CD14-positive monocyte (primary cell): ENCODE measurements around the gene TPST1. TPM values are rescaled to one million over a fixed set of nuclear protein-coding genes. Genes with fewer than 3 reads are reported as not detected.

Source experiments
- DNase-seq, 3 donors: peaks; one replicate each; pipeline ENCODE4 v3.0.0-alpha.2; 2011 to 2022
- H2AFZ ChIP-seq: 2 replicates; pipeline ENCODE4 v1.6.0; 2012; ENCODE audit warnings: mild to moderate bottlenecking, low read depth, low read length, inconsistent platforms; ENCODE audit not compliant: insufficient read depth, poor library complexity, severe bottlenecking
- H3K27ac ChIP-seq, 2 donors: 1 replicate in 1 of 2; 2 replicates in 1 of 2; pipeline ENCODE4 v1.5.1; 2012 to 2013; ENCODE audit warnings: low read length in 2 of 2, control low read depth in 1 of 2, inconsistent platforms in 1 of 2, low read depth in 1 of 2, mild to moderate bottlenecking in 1 of 2
- H3K27me3 ChIP-seq, 2 donors: one replicate each; pipeline versions ENCODE4 v1.6.0 to v1.6.1; 2011 to 2013; ENCODE audit warnings: low read length in 2 of 2; ENCODE audit not compliant: control insufficient read depth in 2 of 2, insufficient read depth in 2 of 2
- H3K36me3 ChIP-seq, 2 donors: replicated peaks in 1 of 2; 1 replicate in 1 of 2; 2 replicates in 1 of 2; pipeline versions ENCODE4 v1.5.1 to v1.6.1; 2012 to 2013; ENCODE audit warnings: low read length in 2 of 2, control low read depth in 1 of 2, inconsistent platforms in 1 of 2, mild to moderate bottlenecking in 1 of 2; ENCODE audit not compliant: insufficient read depth in 2 of 2, control insufficient read depth in 1 of 2
- H3K4me1 ChIP-seq, 2 donors: 1 replicate in 1 of 2; 2 replicates in 1 of 2; pipeline versions ENCODE4 v1.5.1 to v1.6.1; 2012 to 2013; ENCODE audit warnings: low read length in 2 of 2, control low read depth in 1 of 2, inconsistent platforms in 1 of 2, mild to moderate bottlenecking in 1 of 2, moderate library complexity in 1 of 2; ENCODE audit not compliant: insufficient read depth in 2 of 2, control insufficient read depth in 1 of 2
- H3K4me2 ChIP-seq: replicated peaks from 2 replicates; pipeline ENCODE3; 2012; ENCODE audit warnings: low read length, moderate library complexity, mild to moderate bottlenecking; ENCODE audit not compliant: poor library complexity, severe bottlenecking; ENCODE audit errors: extremely low read depth
- H3K4me3 ChIP-seq, 3 experiments: fragments of 200-600 bp in 1 of 3; sonication (generic) in 1 of 3; replicated peaks in 1 of 3; 1 replicate in 2 of 3; 2 replicates in 1 of 3; pipeline ENCODE4 v1.5.1; 2011 to 2013; ENCODE audit warnings: low read length in 3 of 3, mild to moderate bottlenecking in 3 of 3, control low read depth in 2 of 3, low read depth in 2 of 3, inconsistent platforms in 1 of 3, moderate library complexity in 1 of 3
- H3K79me2 ChIP-seq: 2 replicates; pipeline ENCODE4 v1.6.0; 2012; ENCODE audit warnings: mild to moderate bottlenecking, control low read depth, inconsistent platforms, low read length, moderate library complexity; ENCODE audit not compliant: insufficient read depth
- H3K9ac ChIP-seq: 2 replicates; pipeline ENCODE4 v1.6.0; 2017; ENCODE audit warnings: low read length, mild to moderate bottlenecking; ENCODE audit not compliant: insufficient read depth, poor library complexity, severe bottlenecking
- H3K9me3 ChIP-seq, 2 donors: replicated peaks in 1 of 2; 1 replicate in 1 of 2; 2 replicates in 1 of 2; pipeline versions ENCODE4 v1.5.1 to v1.6.1; 2012 to 2013; ENCODE audit warnings: low read length in 2 of 2, control low read depth in 1 of 2; ENCODE audit not compliant: control insufficient read depth in 1 of 2, insufficient read depth in 1 of 2
- H4K20me1 ChIP-seq: 2 replicates; pipeline ENCODE4 v1.6.0; 2012; ENCODE audit warnings: mild to moderate bottlenecking, low read length, control low read depth, moderate library complexity; ENCODE audit not compliant: insufficient read depth
- H3K27ac Mint-ChIP-seq, 7 donors: one replicate each; pipeline ENCODE4 v1.8.0; 2020; ENCODE audit warnings: mild to moderate bottlenecking in 7 of 7, mixed read lengths in 7 of 7, moderate library complexity in 6 of 7, inconsistent platforms in 2 of 7
- H3K27me3 Mint-ChIP-seq, 3 donors: one replicate each; pipeline ENCODE4 v1.8.0; 2021 to 2022; ENCODE audit warnings: low read depth in 3 of 3, mild to moderate bottlenecking in 3 of 3, mixed read lengths in 3 of 3, moderate library complexity in 3 of 3, inconsistent platforms in 1 of 3
- H3K36me3 Mint-ChIP-seq, 2 donors: one replicate each; pipeline ENCODE4 v1.8.0; 2020; ENCODE audit warnings: mixed read lengths in 2 of 2, inconsistent platforms in 1 of 2, mild to moderate bottlenecking in 1 of 2
- H3K4me1 Mint-ChIP-seq: one replicate; pipeline ENCODE4 v1.8.0; 2020; ENCODE audit warnings: mild to moderate bottlenecking, mixed read lengths
- H3K4me3 Mint-ChIP-seq, 2 donors: one replicate each; pipeline ENCODE4 v1.8.0; 2020; ENCODE audit warnings: mild to moderate bottlenecking in 2 of 2, mixed read lengths in 2 of 2, moderate library complexity in 1 of 2
- H3K9me3 Mint-ChIP-seq, 7 donors: one replicate each; pipeline ENCODE4 v1.8.0; 2020 to 2022; ENCODE audit warnings: mixed read lengths in 7 of 7, mild to moderate bottlenecking in 6 of 7, moderate library complexity in 6 of 7, inconsistent platforms in 2 of 7
- CTCF ChIP-seq: fragments of 200-600 bp; IDR thresholded peaks from one replicate; pipeline ENCODE4 v1.8.0; 2022; ENCODE audit warnings: antibody characterized with exemption, mild to moderate bottlenecking
- WGBS: methylation state at CpG from one replicate; pipeline ENCODE4 v1.1.5; 2013; ENCODE audit warnings: missing lambda C conversion rate; ENCODE audit not compliant: insufficient coverage; 5-methylcytosine and 5-hydroxymethylcytosine counted together
- intact Hi-C, 2 donors: fragments of 100-400 bp; cut with micrococcal nuclease; formaldehyde crosslinking; loops; one replicate each; pipeline versions ENCODE4 v1.15.0 to v1.15.1; 2023
- polyA plus RNA-seq, 3 donors: library from polyadenylated mRNA; depleted of rRNA in 1 of 3; unstranded in 2 of 3; stranded (reverse) in 1 of 3; fragments of 300-500 nt in 2 of 3; fragments of >200 nt in 1 of 3; fragmentation: Illumina TruSeq in 2 of 3; gene quantifications; 1 replicate in 2 of 3; 2 replicates in 1 of 3; pipeline ENCODE4 v1.2.3, GENCODE V29; 2012 to 2021

The TPST1 gene
- polyA plus RNA-seq, 3 donors = 0.54 to 4.8 (median 4.2) TPM

- no peak overlapping the region for H3K4me3 ChIP-seq
- no peak overlapping the region for H3K27ac Mint-ChIP-seq
- H3K9me3 ChIP-seq = no peaks in the 10 kb centered on the region
- no peaks in the 10 kb centered on the region for H3K36me3 ChIP-seq
- no peak overlapping the region for H3K4me3 Mint-ChIP-seq
- H3K9me3 Mint-ChIP-seq = peaks cover 0 to 3% (median 2%) of the 10 kb centered on the region in 7 donors
- H3K4me1 ChIP-seq = peaks cover 15% of the 10 kb centered on the region in 2 donors
- H2AFZ ChIP-seq = no peak overlapping the region
- H3K79me2 ChIP-seq = no peaks in the 10 kb centered on the region
- no peaks in the 10 kb centered on the region for H3K36me3 Mint-ChIP-seq
- 100% methylated on average over 1 of the region's 3 CpGs for WGBS
- H4K20me1 ChIP-seq = no peaks in the 10 kb centered on the region
- peak; percentile 13 to 56 (median 37) for DNase-seq
- no peak overlapping the region for H3K27ac ChIP-seq
- peaks cover 0 to 2% (median 0%) of the 10 kb centered on the region in 3 donors for H3K27me3 Mint-ChIP-seq
- H3K4me2 ChIP-seq = no peak overlapping the region
- no peaks in the 10 kb centered on the region for H3K27me3 ChIP-seq
- intact Hi-C loops = no loop called here
- TF ChIP-seq CTCF = no peak
- H3K4me1 Mint-ChIP-seq = peaks cover 15% of the 10 kb centered on the region
- H3K9ac ChIP-seq = no peak overlapping the region
These were observed 45.6 kb downstream of the TPST1 start for GRCh38 chr7:66250711-66251110.

- Mint-ChIP-seq H3K27me3 (no peaks in the 10 kb centered on the region), H3K9me3 (peaks cover 0 to 17% (median 10%) of the 10 kb centered on the region in 7 donors), H3K36me3 (no peaks in the 10 kb centered on the region), H3K4me3 (no peak overlapping the region), H3K4me1 (peaks cover 22% of the 10 kb centered on the region), H3K27ac (peak overlapping the region; percentile 56 to 94 (median 88))
- H3K4me2 ChIP-seq = peak overlapping the region; percentile 29
- no peak for TF ChIP-seq CTCF
- peak; percentile 6 to 21 (median 6) for DNase-seq
- peak overlapping the region in 1 of 2 donors; percentile 79 for H3K27ac ChIP-seq
- no peaks in the 10 kb centered on the region for H3K79me2 ChIP-seq
- peaks cover 25 to 32% of the 10 kb centered on the region in 2 donors for H3K4me1 ChIP-seq
- intact Hi-C loops = no loop called here
- H3K27me3 ChIP-seq = no peaks in the 10 kb centered on the region
- H3K4me3 ChIP-seq = no peak overlapping the region
- H2AFZ ChIP-seq = no peak overlapping the region
- no peaks in the 10 kb centered on the region for H3K9me3 ChIP-seq
- no peaks in the 10 kb centered on the region for H3K36me3 ChIP-seq
- H4K20me1 ChIP-seq = no peaks in the 10 kb centered on the region
- H3K9ac ChIP-seq = no peak overlapping the region
These were observed 50.5 kb downstream of the TPST1 start for GRCh38 chr7:66255534-66256100.
